Stimulated activated CD4-positive, alpha-beta T cell treated with anti-CD3 and anti-CD28 coated beads, Interleukin-12 subunit alpha, Interleukin-12 subunit beta, amount 100 ng/mL, for 48 hours (primary cell): ENCODE data around the gene MX2.
"Not testable (repeated sequence)": the region's sequence is repeated elsewhere in the genome, so short reads cannot be mapped to it uniquely, and the experiment has no call there.

Experiments used
- DNase-seq, 3 donors: peaks; one replicate each; pipeline ENCODE4 v3.0.0-alpha.2; 2020; ENCODE audit warnings: low read depth in 2 of 3, low spot score in 1 of 3

MX2 gene

DNA sequence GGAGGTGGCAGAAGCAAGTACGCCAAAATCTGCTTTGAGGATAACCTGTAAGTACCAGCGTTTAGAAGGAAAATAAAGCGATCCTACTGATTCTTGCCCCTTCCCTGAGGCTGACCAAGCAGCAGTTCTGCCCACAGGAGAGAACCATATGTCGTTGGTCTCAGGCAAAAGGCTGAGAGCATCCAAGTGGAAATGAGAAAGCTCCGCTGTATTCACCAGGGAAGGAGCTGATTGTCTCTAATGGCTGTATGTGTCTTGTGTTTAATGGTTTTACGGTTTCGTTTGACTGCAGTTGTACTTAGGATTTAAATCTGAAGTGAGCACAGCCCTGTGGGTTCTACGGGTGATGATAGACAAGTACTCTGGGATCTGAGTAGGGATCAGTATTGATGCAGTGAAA is 23.4 kb upstream of the MX2 start:
- no peak for DNase-seq

DNA sequence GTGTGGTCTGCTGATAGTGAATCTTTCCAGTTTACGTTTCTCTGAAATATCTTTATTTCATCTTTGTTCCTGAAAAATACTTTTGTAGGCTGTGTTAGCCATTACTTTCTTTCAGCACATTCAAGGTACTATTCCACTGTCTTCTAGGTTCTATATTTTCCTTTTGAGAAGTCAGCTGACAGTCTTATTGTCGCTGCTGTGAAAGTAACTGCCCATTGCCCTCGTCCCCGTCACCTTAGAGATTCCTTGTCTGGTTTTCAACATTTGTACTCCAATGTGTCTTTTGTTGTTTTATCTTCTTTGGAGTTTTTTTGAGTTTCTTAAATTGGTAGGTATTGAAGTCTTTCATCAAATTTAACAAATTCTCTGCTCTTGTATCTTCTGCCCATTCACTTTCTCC is 19.8 kb upstream of the MX2 start:
- no peak for DNase-seq

DNA sequence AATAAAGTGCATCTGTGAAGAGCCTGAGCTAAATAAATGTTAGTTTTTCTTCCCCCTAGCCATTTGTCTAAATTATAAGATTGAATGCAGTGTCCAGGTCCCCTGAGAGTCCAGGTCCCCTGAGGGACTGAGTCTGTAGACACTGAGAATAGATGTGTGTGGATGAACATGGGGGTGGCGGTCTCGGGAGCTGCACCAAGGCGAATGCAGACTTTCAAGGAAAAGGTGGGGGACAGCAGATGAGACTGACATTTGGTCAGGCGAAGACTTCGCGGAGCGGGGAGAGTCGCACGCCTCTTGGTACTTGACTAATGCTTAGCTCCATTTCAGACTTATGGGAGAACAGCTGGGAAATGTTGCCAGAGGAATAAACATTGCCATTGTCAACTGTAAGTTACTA is 17.7 kb upstream of the MX2 start:
- DNase-seq, result no peak

DNA sequence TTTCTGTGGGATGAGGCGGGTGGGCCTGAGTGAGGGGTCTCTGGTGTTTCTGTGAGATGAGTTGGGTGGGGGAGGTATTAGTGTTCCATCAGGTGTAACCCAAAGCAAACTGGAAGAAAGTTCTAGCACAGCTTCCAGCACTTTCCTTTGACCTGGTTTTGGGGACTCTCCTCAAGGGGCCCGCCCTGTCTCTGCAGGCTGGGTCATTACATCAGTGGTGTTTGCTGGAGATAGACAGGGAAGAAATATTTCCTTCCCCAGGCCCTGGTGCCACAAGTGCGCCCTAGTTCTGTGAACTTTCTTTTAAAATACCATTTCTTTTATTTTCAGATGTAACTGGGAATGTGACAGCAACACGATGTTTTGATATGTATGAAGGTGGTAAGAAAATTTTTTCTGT is 16.5 kb upstream of the MX2 start:
- no peak for DNase-seq

DNA sequence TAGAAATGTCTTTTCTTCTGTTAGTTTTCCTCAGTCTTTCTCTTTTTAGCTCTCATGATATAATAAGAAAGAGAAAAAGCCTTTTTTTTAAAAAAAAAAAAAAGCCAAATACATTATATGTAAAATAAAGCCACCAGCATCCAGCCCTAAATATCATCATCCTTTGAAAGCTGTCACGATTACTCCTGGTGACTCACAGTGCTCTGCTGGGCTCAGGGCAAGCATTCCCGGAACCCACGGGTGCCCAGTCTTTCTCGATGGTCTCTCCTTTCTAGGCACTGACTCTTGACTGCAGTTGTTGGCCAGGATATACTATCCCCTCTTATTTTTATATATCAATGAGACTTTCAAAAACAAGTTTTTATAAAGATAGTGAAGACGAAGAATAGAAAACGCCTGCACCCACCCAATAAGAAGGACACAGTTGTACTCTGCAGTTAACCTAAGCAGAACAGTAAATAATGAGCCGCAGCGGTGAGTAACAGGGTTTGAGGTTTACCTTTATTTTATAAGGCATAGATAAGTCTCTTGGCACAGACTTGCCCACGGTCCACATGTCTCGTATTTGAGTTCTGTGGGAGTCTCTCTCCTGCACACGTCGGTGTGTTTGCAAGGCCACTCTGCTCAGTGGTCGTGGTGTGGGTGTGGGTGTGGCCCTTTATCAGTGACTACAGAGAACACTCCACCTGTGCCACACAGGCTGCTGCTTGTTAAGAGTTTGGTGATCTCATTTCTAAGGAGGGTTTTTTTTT is 15.7 kb upstream of the MX2 start:
- no peak for DNase-seq

DNA sequence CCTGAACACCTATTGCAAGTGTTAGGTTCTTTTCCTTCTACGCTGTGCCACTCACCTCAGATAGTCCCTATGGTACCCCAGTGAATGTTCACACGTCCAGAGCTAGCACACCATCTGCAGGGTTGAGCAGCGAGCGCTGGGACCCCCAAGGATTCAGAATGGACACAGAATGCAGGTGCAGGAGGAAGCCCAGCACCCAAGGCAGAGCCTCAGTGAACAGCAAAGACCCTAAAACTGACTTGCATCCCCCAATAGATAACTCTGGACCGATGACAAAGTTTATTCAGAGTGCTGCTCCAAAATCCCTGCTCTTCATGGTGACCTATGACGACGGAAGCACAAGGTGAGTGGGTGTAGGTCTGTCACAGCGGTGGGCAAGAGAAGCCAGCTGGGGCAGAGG is 15.1 kb upstream of the MX2 start:
- no peak for DNase-seq

DNA sequence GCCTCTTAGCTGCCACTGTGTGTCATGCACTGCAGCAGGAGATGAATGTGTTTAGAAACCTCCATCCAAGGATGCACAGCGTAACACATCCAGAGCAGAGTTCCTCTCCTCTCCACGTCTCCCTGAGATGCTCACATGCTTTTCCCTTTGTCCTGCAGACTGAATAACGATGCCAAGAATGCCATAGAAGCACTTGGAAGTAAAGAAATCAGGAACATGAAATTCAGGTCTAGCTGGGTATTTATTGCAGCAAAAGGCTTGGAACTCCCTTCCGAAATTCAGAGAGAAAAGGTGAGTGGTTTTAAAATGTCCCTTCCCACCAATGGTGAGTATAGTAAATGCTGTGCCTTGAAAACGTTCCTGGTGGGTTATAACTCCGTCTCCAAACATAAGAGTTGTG is 13.4 kb upstream of the MX2 start:
- DNase-seq, result no peak

DNA sequence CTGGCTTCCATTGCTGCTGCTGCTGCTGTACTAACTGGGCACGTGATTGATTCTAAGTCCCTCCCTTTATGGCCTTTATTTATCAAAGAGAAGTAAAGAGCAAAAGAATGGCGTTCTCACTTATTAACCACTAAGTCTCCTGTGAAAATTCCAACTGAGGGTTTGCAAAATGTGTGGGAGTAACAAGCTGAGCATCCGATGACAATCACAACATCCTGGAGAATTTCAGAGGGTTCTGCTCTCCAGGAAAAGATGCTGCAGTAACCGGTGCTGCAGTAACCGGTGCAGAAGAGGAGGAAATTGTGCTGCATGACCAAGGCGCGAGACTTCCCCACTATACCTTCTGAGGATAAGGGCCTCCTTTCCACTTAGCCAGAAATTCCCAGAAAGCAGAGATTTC is 12.7 kb upstream of the MX2 start:
- DNase-seq, result no peak

DNA sequence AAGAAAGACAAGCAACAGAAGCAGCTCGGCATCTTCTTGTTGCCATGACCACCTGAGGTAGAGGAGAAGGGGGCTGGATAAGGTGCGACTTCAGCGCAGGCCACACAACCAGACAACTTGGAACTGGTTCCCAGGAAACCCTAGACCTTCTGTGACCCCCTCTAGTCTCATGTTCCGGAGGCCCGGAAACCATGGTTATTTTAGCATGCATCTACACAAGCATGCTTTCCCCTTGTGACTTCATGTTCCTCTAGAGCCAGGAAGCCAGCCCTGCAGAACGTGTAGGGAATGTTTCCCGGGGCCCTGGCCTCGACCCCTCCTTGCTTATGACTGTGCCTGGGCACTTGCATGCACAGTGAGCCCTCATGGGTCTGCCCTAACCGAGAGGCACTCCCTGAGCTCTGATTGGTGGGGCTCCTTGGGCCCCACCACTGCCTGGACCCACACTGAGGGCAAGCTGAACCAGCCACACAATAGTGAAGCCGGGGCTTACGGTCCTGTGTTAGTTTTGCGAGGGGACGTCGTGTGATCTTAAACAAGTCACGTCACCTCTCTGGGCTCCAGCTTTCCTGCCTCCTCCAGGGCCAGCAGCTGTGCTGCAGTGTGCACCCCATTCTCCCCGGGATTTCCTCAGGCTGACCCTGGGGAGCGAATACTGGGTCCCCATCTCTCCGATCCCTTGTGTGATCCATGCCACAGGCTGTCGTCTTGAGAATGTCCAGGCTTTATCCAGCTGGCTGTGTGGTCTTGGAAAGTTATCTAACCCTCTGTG is 12.0 kb upstream of the MX2 start:
- no peak for DNase-seq

DNA sequence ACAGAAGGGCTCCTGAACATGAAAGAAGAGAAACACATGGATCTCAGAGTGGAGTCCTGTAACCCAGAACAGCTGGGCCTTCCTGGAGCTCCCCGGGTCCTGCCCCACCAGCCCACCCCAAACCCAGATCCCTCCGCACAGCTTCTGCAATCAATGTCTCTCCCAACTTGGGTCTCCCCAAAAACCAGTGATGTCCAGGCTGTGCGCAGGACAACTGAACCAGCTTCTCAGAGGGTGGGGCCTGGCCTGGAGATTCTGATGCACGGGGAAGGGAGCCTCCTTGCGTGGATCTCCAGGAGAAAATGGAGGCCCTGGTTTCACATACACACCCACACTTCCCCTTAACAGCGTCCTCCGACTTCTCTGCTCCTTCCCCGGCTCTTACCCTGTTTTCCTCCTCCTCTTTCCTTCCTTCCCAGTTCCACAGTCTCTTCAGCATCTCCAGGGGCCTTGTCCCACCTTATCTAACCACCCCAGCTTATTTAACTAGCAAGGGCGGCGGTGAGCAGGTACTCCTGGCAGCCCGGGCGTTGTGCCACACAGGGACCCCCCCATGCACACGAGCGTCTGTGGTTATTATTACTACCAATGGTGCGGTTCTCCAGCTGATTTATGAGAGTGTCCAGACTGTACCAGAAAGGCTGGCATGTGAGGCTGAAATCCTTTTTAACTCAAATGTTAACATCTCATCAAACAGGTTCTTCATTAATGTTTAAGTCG is 11.2 kb upstream of the MX2 start:
- DNase-seq, result no peak

DNA sequence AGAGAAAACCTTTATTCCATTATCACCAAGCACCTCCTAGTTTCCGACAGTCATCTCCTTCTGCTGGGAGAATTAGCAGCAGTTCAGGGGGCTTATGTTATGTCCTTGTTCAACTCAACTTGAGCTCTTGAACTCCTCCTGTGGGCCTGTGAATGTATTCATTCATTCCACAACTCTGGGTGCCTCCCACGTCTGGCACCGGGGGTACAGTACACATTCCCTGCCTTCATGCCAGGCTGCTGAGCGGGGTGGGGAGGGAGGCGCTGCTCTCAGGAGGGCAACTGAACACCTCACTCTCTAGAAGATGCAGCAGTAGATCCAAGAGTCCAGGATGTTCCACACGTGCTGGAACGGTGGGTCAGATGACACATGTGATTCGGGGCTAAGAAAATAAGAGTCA is 4.3 kb upstream of the MX2 start:
- no peak for DNase-seq

DNA sequence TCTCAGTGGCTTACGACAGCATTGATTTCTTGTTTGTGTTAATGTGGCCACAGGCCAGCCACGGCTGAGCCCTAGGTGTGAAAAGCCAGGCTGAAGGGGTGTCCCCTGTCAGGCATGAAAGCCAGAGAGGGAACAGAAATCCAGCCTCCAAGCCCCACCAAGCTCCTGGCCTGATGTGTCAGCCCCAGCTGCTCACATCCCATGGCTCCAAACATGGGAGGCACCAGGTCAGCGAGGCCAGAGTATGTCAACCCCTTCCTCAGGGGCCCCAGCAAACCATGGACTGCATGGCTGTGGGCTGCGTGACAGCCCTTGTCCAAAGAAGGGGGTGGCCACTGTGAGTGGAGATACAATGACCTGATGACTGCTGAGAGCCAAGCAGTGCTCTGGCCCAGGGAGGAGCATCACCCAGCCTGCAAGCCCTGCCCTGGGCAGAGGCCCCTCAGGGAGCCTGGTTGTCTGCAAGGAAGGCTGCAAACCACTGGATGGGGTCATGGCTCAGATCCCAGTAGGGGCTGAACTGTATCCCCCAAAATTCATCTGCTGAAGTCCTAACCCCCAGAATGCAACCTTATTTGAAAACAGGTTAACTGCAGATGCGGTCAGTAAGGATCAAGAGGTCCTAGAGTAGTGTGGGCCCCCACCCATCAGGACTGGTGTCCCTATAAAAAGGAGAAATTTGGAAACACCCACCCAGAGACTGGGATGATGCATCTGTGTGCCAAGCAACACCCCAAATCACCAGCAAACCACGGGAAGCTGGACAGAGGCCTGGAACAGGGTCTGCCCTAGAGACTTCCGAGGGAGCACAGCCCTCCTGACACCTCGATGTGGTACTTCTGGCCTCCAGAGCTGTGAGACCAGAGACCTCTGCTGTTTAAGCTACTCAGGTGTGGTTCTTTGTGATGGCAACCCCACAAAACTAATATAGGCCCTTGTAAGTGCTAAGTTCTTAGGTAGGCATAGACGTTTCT is 3.3 kb upstream of the MX2 start:
- DNase-seq, result no peak

DNA sequence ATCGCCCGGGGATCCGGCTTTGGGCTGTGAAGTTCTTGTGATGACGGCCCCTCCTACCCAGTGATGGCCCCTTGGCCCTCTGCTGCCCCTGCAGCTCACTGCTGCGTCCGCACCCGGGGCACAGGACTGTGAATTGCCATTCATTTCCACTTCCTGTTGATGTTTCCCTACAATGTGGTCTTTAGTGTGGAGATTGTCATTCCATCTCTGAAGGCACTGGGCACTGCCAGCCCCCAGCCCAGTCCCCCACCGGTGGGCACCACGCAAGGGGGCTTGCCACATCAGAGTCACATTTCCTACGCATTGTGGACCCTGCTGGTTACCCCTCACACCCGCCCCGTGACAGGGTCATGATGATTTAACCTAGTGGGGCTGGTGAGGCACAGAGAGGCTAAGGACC is 2.5 kb upstream of the MX2 start:
- no peak for DNase-seq

DNA sequence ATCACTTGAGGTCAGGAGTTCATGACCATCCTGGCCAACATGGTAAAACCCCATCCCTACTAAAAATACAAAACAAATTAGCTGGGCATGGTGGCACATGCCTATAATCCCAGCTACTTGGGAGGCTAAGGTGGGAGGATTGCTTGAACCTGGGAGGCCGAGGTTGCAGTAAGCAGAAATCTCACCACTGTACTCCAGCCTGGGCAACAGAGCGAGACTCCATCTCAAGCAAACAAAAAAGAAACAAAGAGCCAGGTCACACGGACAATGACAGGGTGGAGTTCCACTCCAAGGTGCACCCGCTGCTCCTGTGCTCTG is 2.1 kb upstream of the MX2 start:
- not testable (repeated sequence) for DNase-seq

DNA sequence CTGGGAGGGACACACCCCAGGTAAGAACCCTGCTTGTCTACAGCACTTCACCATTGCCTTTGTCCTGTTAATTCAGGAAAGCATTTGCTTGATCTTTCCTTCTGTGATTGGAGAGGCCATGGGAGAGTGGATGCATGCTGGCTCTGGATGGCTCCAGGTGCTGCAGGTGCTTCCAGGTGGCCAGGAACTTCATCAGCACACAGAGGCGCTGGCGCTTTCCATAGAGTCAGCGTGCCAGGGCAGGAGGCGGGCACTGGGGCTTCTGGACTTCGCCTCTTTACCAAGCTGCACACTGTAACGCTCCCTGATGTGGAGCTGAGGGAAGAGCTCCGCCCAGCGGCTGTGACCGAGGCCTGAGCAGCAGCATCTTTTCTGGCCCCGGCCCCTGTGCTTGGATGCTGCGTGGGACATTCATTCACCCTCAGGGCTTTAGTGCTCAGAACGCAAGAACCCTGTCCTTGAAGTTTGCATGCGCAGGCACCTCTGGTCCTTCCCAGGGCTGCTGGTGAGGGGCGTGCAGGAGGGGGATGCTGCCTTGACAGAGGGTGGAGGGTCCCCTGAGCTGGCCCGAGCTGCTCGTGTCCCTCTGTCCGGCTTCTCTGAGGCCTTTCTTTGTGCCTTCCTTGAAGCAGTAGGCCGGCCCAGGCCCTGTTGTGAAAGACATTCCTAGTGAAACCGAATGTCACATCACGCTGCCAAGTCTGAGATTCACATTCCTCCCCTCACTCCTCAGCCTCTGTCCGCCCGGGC is 1.6 kb upstream of the MX2 start:
- DNase-seq, result no peak

DNA sequence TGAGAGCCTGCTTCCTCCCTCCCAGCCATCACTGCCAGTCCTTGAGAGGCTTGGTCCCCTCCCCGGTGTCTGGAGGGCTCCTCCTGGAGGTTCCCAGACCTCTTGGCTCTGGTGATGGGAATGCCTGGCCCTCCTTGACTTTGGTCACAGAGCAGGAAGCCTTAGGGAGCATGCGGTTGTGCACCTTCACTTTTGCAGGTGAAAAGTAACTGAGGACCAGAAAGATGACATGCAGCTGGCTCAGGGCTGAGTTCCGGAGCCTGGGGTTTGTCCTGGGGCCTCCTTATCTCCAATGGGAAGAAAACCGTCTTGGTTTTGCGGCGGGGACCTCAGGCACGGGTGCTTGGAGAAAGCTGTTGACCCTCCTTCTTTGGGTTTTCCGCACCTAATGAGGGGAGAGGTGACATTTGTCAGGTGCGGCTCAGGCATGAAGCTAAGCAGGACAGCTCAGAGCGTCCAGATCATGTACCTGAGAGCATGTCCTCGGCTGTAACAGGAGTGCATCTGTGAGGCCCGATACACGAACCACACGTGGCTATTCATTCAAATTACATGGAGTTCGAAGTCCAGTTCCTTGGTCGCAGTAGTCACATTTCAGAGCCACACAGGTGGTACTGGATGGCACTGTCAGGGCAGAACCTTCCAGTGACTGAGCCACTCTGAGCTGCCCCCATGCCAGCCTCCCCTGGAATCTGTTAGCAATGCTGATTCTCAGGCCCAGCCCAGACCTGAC is 608 bp upstream of the MX2 start:
- DNase-seq, result no peak

DNA sequence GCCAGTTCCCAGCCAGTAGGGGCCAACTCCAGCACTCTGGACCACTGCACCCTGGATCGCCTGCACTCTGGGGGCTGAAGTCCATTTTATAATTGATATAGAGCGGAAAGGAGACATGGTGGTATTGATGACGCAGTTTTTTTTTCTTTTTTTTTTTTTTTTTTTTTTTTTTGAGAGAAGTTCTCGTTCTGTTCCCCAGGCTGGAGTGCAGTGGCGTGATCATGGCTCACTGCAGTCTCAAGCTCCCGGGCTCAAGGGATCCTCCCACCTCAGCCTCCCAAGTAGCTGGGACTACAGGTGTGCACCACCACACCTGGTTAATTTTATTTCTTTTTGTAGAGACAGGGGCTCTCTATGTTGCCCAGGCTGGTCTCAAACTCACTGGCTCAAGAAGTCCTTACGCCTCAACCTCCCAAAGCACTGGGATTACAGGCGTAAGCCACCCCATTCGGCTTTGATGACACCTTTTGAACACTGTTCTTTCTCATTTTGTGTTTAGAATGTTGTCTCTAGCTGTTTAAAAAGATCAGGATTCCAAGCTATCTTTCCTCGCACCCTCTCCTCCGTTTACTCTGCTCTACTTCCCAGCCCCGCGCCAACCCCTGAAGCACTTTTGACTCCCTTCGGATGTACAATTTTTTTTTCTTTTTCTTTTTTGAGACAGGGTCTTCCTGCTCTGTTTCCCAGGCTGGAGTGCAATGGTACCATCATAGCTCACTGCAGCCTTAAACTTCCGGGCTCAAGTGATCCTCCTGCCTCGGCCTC is 960 bp downstream of the MX2 start:
- DNase-seq, result no peak

DNA sequence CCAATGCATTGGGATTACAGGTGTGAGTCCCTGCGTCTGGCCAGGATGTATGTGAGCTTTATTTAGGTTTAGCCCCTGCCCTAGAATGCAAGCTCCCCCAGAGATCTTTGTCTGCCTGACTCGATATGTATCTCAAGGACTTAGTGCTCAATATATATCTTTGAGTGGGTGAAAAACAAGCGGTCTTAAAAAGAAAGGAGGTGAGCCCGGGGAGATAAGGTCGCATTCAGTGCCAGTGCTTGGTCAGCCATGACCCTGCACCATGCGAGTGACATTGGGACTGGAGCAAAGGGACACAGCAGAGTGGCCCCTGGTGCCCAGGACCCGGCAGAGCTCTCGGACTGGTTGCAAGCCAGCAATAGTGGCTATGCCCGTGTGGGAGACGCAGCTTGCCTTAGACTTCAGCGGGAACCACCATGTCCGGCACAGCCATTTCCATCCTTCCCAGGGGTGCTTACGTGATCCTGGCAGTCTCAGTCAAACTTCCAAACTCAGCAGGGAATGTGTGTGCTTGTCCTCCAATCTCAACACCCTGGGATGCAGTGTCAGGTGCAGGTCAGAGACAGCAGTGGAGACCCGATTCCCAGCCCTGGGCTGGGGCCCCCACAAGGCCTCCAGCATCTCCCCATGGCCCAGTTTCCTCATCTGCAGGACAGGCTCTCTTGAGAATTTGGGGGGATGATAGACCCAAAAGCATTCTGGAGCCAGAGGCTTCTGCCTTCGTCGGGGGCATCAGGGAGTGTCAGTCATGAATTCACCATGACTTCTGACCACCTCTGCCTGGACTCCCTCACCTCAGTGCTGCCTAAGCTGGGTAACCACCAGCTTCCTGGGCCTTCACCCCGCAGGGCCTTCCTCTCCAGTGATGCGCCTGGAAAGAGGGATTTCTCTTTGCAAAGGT is 1.8 kb downstream of the MX2 start:
- no peak for DNase-seq
